ENCODE results near the gene NPAS1.

GRCh38 chr19:47056411-47056810 lies 36.8 kb downstream of the NPAS1 start:
- no peak for TF ChIP-seq TEAD4 (IDR thresholded peaks at IDR 0.05; ENCODE audit: low read depth, low read length)
- TF ChIP-seq POLR2AphosphoS5 (IDR thresholded peaks at IDR 0.05; ENCODE audit: low read depth, low read length) = no peak
- TF ChIP-seq CTCF (IDR thresholded peaks at IDR 0.05; ENCODE audit: control extremely low read depth in 1 of 3, insufficient read depth in 1 of 3, low read depth in 1 of 3, low read length in 3 of 3) = no peak
- no peak for TF ChIP-seq TCF12 (IDR thresholded peaks at IDR 0.05; ENCODE audit: low read depth, low read length)
- TF ChIP-seq ATF3 (IDR thresholded peaks at IDR 0.05; ENCODE audit: insufficient read depth, low read depth, low read length) = no peak
- TF ChIP-seq MAX (IDR thresholded peaks at IDR 0.05) = no peak
- TF ChIP-seq EP300 (IDR thresholded peaks at IDR 0.05; ENCODE audit: borderline replicate concordance in 1 of 2, low read depth in 2 of 2, low read length in 2 of 2) = no peak
